Measurements from ENCODE around the gene FAM241A. TPM values are rescaled to one million over a fixed set of nuclear protein-coding genes. Genes with fewer than 3 reads are reported as not detected.

The FAM241A gene
- total and polyA plus RNA-seq, 2 of the 13 experiments (the other 11 are each of a cell fraction or from before 2014, with no cell fraction given) = 0.61 to 0.69 TPM

DNA sequence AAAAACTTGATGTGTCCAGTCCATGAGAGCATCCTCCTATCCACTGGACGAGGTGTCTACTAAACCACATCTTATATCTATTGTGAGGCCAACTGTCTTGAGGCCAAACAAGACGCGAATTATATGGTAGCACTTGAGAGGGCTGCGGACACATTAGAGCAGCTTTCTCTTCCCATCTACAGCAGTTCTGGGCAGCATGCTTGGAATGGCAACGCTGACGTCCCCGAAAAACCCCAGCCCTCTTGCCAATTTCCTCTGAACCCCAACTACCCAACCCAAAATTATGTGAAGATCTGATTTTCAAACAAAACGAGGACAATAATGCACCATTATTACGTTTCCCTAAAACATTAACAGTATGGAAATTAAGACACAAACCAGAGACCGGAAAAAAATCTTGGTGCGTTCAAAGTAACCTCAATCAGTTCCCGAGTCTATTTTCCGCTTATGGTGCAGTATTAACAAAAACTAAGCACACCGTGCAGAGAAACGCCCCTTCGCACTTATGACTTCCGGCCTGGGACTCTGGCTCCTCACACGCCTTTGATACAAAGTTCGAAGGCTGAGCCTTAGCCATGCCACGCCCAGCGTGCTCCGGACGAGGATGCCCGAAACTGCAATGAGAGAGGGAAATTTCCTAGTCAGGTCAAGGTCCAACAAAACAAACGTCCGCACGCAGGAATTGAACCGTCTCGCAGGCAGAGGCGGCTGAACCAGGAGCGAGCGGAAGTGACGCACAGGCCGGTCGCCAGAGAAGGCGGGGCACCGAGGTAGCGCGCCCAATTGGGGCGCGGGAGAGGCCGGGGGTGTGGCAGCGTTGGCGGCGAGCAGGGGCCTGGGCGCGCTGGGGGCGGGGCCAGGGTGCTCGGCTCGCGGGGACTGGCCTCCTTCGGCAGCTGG, 85.9 kb downstream of the FAM241A start (continued):
- TF ChIP-seq PHF8 (CRISPR knock-in tag; IDR thresholded peaks at IDR 0.05) = peak; percentile 50
- TF ChIP-seq IRF2 (CRISPR knock-in tag; IDR thresholded peaks at IDR 0.05) = peak; percentile 52
- TF ChIP-seq ZBTB7B (CRISPR knock-in tag; IDR thresholded peaks at IDR 0.05) = 0 out of 2 replicates have a peak, but pooled peaks have one; percentile 22
- TF ChIP-seq, protein P1, sequence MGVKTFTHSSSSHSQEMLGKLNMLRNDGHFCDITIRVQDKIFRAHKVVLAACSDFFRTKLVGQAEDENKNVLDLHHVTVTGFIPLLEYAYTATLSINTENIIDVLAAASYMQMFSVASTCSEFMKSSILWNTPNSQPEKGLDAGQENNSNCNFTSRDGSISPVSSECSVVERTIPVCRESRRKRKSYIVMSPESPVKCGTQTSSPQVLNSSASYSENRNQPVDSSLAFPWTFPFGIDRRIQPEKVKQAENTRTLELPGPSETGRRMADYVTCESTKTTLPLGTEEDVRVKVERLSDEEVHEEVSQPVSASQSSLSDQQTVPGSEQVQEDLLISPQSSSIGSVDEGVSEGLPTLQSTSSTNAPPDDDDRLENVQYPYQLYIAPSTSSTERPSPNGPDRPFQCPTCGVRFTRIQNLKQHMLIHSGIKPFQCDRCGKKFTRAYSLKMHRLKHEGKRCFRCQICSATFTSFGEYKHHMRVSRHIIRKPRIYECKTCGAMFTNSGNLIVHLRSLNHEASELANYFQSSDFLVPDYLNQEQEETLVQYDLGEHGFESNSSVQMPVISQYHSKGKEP (CRISPR knock-in tag; IDR thresholded peaks at IDR 0.05) = 0 out of 2 replicates have a peak, but pooled peaks have one; percentile 14
- TF ChIP-seq, protein P2, sequence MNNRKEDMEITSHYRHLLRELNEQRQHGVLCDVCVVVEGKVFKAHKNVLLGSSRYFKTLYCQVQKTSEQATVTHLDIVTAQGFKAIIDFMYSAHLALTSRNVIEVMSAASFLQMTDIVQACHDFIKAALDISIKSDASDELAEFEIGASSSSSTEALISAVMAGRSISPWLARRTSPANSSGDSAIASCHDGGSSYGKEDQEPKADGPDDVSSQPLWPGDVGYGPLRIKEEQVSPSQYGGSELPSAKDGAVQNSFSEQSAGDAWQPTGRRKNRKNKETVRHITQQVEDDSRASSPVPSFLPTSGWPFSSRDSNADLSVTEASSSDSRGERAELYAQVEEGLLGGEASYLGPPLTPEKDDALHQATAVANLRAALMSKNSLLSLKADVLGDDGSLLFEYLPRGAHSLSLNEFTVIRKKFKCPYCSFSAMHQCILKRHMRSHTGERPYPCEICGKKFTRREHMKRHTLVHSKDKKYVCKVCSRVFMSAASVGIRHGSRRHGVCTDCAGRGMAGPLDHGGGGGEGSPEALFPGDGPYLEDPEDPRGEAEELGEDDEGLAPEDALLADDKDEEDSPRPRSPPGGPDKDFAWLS (CRISPR knock-in tag; IDR thresholded peaks at IDR 0.05; ENCODE audit: borderline replicate concordance) = no peak
- TF ChIP-seq, protein P3, sequence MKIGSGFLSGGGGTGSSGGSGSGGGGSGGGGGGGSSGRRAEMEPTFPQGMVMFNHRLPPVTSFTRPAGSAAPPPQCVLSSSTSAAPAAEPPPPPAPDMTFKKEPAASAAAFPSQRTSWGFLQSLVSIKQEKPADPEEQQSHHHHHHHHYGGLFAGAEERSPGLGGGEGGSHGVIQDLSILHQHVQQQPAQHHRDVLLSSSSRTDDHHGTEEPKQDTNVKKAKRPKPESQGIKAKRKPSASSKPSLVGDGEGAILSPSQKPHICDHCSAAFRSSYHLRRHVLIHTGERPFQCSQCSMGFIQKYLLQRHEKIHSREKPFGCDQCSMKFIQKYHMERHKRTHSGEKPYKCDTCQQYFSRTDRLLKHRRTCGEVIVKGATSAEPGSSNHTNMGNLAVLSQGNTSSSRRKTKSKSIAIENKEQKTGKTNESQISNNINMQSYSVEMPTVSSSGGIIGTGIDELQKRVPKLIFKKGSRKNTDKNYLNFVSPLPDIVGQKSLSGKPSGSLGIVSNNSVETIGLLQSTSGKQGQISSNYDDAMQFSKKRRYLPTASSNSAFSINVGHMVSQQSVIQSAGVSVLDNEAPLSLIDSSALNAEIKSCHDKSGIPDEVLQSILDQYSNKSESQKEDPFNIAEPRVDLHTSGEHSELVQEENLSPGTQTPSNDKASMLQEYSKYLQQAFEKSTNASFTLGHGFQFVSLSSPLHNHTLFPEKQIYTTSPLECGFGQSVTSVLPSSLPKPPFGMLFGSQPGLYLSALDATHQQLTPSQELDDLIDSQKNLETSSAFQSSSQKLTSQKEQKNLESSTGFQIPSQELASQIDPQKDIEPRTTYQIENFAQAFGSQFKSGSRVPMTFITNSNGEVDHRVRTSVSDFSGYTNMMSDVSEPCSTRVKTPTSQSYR (CRISPR knock-in tag; IDR thresholded peaks at IDR 0.05; ENCODE audit: borderline replicate concordance) = no peak
- TF ChIP-seq ZNF768 (CRISPR knock-in tag; IDR thresholded peaks at IDR 0.05) = no peak
- no peak for TF ChIP-seq ZNF207 (IDR thresholded peaks at IDR 0.05; ENCODE audit: borderline replicate concordance)
- TF ChIP-seq JUN (CRISPR knock-in tag; IDR thresholded peaks at IDR 0.05) = no peak
- no peak; the same call in 1 of the 2 replicates for TF ChIP-seq ZSCAN31 (CRISPR knock-in tag; IDR thresholded peaks at IDR 0.05; ENCODE audit: low read depth)
- TF ChIP-seq FOXC1 (CRISPR knock-in tag; IDR thresholded peaks at IDR 0.05; ENCODE audit: borderline replicate concordance) = no peak
- TF ChIP-seq, protein P4, sequence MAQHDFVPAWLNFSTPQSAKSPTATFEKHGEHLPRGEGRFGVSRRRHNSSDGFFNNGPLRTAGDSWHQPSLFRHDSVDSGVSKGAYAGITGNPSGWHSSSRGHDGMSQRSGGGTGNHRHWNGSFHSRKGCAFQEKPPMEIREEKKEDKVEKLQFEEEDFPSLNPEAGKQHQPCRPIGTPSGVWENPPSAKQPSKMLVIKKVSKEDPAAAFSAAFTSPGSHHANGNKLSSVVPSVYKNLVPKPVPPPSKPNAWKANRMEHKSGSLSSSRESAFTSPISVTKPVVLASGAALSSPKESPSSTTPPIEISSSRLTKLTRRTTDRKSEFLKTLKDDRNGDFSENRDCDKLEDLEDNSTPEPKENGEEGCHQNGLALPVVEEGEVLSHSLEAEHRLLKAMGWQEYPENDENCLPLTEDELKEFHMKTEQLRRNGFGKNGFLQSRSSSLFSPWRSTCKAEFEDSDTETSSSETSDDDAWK (CRISPR knock-in tag; IDR thresholded peaks at IDR 0.05) = no peak
- TF ChIP-seq NFYC (CRISPR knock-in tag; IDR thresholded peaks at IDR 0.05) = peak; percentile 82
- TF ChIP-seq AHR (CRISPR knock-in tag; IDR thresholded peaks at IDR 0.05) = no peak; the same call in 1 of the 2 replicates
- no peak for TF ChIP-seq SETDB1 (CRISPR knock-in tag; IDR thresholded peaks at IDR 0.05; ENCODE audit: borderline replicate concordance)
- TF ChIP-seq TBX3 (IDR thresholded peaks at IDR 0.05; ENCODE audit: borderline replicate concordance) = peak; percentile 93
- no peak for TF ChIP-seq ZNF180 (CRISPR knock-in tag; IDR thresholded peaks at IDR 0.05; ENCODE audit: borderline replicate concordance, low read depth)
- TF ChIP-seq SMARCE1 (IDR thresholded peaks at IDR 0.05; ENCODE audit: borderline replicate concordance) = no peak
- TF ChIP-seq PAX8 (CRISPR knock-in tag; IDR thresholded peaks at IDR 0.05; ENCODE audit: borderline replicate concordance) = no peak
- TF ChIP-seq MAFF (IDR thresholded peaks at IDR 0.05; ENCODE audit: low read depth, low read length) = peak; percentile 88
- no peak; the same call in 1 of the 2 replicates for TF ChIP-seq SAFB2 (CRISPR knock-in tag; IDR thresholded peaks at IDR 0.05; ENCODE audit: borderline replicate concordance, low read depth)
- TF ChIP-seq HNF4A (CRISPR knock-in tag; IDR thresholded peaks at IDR 0.05) = peak; percentile 97
- peak; percentile 92 for TF ChIP-seq MED1 (CRISPR knock-in tag; IDR thresholded peaks at IDR 0.05)

All from HepG2 (cell line).